Midbrain (tissue), 1 donor: ENCODE data around the gene JAKMIP1.
A peak's percentile ranks its signal among the peaks of the same experiment; 100 is the strongest.
"Not testable (repeated sequence)": the region's sequence is repeated elsewhere in the genome, so short reads cannot be mapped to it uniquely, and the experiment has no call there.

ENCODE experiments used
- DNase-seq: peaks from one replicate; lab custom pipeline; 2025; lab: John Stamatoyannopoulos, UW

Gene JAKMIP1

DNA sequence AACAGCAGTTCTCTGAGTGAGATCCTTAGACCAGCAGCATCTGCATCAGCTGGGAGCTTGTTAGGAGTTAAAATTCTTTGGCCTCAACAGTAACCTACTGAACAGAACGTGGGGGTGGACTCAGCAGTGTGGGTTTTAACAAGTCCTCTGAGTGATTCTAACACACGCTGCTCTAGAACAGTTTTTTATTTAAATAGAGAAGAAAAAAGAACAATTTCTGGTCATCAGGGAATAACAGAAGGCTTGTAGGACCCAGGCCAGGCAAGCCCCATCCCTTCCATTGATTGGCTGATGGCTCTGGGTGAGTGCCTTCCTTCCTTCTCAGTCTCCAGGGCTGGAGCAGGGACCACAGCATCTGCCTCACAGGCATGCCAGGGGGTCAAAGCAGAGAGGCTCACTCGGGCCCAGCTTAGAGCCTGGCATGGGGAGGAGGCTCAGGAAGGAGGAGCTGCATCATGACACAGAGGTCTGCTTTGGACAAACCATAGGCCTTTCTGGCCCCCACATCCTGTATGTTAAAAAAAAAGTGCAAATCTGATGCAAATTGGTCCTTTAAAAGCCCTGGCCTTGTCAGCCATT lies 56.7 kb downstream of the JAKMIP1 start:
- DNase-seq, result no peak

DNA sequence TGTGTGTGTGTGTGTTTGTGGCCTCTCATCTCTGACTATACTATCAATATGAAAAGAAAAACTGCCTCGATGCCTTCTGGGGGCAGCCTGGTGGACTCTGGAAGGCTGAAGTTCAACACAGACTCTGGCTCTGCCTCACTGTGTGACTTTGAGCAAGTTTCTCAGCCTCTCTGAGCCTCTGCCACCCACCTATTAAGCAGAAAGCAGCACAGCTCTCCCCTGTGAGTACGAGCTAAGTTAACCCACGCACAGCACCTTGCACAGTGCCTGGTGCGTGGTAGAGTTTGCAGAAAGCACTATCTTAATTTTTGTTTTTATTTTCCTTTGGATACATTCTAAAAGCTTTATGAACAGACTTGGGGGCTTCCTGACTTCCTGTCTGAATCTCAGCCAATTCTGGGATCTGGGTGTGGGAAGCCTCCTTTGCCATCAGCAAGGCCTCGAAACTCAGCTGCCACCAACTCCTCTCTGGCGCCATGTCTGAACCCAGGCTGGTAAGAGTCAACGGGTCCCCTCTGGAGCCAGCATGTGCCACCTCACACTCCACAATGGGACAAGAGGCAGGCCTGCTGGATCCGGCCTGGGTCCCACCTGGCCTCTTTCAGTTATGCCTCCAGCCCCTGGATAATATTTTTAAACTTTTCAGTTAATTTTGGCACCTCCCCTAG lies 57.3 kb downstream of the JAKMIP1 start:
- DNase-seq, result no peak

DNA sequence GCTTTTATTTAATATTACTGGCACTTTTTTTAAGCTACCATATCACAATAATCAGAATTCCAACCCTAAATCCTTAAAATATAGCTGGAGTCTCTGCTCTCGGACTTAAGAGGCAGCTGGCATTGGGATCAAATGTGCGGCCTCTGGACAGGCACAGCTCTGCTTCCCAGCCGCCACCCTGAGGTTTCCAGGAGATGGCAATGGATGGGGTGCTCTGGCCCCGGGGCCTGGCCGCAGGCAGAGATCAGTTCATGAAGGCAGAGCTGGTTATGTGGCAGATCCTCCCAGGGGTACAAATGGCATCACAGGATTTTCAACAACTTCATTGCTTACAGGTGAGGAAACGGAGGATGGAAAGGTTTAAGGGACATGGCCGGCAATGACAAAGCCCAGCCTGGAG lies 57.8 kb downstream of the JAKMIP1 start:
- no peak for DNase-seq

DNA sequence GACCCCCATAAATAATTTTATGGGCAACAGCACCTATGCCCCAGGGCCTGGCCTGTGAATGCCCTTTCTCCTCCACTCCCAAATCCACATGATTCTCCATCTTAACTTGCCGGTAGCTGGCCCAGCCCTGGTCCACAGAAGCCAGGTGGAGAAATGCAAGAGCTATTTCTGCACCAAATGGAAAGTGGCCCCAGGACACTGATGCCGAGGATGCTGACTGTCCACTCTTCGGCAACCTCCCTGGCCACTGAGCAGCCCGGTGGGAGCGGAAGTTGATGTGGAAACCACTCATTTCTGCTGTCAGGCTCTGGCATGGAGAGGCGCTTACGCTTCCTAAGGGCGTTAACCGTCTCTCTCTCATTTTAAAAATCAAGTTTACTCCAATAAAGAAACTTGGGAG lies 58.8 kb downstream of the JAKMIP1 start:
- no peak for DNase-seq

DNA sequence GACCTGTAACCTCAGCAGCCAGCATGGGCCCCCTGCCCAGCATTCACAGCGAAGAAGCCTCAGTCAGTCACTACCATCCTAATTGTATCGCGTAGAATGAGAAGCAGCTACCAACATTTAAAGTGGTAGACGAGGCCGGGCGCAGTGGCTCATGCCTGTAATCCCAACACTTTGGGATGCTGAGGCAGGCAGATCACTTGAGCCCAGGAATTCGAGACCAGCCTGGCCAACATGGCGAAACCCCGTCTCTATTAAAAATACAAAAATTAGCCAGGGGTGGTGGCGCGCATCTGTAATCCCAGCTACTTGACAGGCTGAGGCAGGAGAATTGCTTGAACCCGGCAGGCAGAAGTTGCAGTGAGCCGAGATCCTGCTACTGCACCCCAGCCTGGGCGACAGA lies 59.3 kb downstream of the JAKMIP1 start:
- DNase-seq, result not testable (repeated sequence)

DNA sequence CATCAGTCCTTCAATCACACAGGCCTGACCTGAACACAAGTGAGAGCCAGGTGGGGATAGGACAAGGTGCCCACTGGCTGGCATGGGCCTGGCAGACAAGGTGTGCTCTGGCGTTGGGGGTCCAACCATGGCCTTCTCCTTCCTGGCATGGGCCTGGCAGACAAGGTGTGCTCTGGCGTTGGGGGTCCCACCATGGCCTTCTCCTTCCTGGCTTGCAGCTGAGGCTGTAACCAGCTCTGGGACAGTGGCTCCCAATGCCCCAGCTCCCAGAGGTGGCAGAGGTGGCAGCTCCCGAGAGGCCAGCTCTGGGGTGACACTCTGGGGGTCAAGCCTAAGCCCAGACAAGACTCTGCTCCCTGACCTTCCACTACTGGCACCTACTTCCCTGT lies 62.6 kb downstream of the JAKMIP1 start:
- DNase-seq, result no peak

DNA sequence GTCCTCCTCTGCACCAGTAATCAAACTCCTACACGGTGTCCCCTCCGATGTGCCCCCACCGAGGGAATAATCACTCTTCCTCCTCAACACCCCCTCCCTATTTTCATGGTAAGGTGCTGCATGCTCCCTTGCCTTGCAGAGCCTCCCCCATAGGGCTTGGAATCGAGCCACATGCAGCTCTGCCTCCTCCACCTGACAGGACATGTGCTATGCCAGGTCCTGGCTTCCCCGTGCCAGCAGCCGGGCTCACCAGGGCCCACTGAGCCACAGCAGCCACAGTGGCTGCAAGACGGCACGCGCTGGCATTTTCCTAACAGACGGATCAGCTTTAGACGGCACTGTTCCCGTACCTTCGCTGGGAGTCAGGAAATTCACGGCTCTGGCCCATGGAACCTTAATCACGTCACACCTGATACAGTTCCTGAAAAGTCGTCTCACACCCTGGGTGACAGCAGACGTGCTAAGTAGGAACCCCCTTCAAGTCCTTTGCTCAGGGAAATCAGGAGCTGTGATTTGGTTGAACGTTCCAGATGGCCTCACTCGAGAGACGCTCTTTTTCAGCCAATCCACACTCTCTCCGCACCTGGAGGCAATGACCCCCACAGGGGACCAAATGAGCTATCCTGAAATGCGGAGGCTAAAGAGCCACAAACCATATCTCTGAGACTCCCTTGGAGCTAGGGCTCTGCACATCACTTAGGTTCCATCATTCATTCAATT lies 63.2 kb downstream of the JAKMIP1 start:
- no peak for DNase-seq

DNA sequence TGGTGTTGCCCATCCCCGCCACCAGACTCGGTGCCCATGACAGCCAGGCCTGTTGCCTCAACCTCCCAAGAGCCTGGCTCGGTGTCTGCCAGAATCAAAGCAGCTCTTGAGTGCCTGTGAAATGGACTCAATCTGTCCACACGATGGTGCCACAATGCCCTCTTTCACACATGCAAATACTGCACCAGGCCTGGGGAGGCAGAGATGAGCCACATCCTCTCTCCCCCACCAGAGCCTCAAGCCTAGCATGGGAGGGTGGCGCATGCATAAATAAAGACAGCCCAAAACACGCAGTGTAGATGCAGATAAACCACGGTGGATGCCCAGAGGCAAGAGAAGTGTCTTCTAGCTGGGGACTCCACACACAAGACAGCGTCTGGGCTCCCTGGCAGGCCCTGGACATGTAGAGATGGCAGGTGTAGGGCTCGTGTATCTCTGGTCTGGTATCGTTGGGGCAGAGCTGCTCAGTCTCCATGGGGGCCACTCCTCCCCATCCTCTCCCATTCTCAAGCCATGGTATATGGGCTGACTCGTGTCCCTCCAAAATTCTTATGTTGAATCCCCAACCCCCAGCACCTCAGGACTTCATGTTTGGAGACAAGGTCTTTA lies 65.6 kb downstream of the JAKMIP1 start:
- DNase-seq, result no peak

DNA sequence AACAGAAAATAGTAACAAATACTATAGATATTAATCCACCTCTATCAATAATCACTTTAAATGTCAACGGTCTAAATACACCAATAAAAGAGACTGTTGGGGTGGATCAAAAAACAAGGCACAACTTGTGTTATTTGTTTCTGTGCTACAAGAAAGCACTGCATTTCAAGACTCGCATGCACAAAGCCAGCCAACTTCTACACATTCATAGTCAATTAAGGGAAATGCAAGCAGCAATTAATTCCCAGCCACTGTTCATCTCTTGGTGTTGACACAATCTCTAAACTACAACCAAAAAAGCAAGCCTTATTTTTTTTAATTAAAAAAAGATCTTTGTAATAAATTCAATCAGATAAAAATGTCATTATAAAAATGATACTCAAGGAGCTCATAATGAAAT lies 67.6 kb downstream of the JAKMIP1 start:
- DNase-seq, result peak; percentile 19

DNA sequence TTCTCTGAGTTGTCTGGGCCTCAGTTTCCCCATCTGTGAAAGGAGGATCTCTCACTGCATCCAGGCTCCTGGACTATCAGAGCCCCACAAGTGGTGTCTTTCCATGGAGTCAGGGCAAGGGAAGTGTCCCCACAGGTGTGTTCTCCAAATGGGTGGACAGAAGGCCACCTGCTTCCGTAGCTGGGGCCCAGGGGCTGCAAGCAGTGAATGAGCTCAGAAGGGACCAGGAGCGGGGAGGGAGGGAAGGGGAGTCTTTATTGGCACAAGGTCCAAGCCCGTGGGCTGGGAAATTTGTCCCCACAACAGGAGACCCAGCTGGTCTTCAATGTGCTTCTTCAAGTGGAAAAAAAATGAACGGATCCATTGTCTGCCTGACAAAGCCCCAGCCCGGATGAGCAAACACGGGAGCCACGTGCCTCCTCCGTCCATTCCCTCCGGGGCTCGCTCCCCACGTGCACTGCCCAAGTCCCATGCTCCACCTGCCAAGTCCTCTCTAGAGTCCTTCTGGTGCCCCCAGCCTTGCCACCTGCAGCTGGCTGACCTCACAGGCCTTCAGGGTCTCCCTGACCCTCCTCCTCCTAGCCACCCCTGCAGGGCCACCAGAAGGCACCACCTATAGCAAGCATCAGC lies 72.0 kb downstream of the JAKMIP1 start:
- no peak for DNase-seq

DNA sequence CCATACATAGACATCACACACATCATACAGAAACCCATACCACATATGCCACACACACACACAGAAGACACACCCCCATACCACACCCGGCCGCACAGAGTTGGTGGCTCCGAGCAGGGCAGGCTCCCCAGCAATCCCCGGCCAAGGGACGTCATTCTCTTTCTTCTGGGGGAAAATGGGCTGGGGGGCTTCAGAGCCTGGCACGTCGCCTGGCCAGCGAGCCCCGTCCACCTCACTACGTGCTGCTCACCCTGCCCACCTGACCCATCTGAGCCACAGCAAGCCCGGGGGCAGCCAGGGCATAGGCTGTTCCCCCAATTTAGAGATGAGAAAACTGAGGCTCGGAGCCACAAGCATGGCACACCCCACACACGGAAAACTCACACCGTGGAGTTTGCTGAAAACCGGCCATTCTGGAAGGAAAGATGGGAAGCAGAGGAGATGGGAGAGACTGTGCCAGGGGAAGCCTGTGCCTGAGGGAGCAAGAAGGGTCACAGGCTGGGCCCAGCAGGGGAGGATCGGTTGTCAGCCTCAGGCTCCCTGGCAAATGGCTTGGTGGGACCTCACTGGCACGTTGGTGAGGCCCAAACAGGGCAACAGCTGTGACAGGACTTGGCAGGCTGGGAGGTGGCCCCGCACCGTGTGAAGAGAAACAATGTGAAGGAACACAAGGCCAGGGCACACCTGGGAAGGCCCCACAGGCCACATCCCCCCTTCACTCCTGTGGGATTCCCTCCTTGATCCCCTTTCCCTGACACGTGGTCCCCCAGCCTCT lies 73.2 kb downstream of the JAKMIP1 start:
- no peak for DNase-seq

DNA sequence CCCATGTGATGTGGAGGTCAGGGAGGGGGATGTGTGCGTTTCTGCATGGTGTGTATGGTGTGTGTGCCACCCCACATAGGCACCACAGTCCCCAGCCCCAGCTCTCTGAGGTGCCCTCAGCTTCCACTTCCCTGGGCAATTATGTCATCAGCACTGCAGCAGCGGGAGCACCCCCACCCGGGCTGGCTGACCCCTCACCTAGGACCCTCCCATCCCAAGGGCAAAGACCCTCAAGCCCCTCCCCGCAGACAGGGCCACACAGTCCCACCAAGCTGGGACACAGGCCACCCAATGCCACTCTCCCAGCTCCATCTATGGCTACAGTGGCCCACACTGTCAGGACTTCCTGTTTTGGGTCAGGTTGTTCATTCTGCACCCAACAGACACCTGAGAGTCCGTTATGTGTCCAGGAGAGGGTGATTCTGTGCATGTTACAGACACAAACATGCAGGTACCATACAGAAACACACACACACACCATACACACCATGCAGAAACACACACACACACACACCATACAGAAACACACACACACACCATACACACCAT lies 75.2 kb downstream of the JAKMIP1 start:
- DNase-seq, result no peak

DNA sequence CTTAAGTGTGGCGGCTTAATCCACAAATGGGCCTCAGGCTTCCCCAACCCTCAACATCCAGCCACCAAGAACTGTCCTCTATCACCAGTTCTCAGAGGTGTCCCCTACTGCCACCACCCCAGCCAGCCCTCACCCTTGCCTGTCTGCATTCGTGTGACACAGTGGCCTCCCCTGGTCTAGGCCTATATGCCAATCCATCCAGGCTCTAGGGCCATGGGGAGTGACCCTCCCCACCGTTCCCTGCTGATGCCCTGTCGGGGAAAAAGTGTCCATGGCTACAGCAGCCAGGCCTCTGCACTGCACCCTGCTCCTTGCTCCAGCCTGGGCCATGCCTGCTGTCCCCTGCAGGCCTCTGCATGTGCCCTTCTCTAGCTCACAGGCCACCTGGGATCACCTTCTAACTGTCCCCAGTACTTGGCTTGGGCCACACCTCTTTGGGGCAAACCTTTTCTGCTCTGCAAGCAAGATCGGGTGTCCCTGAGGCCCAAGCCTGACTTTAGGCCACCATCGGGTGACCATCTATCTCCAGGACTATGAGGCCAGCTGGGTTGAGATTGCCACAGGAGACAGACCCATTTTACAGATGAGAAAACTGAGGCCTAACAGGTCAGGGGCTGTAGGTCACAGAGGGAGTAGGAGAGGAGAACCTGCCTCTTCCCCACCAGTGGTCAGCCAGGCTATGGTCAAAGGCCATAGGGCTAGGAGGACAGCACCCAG lies 75.8 kb downstream of the JAKMIP1 start:
- no peak for DNase-seq

DNA sequence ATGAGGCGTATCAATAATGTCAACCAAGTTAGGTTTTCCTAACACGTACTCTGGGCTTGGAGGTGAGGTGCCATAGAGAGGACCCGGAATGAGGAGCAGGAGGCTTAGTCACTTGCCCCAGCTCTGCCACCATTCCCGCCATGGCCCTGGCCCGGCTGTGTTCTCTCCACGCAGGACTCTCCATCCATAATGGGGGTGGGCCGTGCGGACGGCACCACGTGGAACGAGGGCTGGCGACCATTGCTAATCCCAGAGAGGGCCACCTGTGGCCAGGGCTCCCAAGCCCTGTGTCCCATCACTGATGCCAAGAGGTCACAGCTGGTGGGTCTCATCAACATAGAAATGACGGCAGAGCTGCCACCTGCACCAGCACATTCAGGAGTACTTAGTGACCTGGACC lies 76.4 kb downstream of the JAKMIP1 start:
- no peak for DNase-seq

DNA sequence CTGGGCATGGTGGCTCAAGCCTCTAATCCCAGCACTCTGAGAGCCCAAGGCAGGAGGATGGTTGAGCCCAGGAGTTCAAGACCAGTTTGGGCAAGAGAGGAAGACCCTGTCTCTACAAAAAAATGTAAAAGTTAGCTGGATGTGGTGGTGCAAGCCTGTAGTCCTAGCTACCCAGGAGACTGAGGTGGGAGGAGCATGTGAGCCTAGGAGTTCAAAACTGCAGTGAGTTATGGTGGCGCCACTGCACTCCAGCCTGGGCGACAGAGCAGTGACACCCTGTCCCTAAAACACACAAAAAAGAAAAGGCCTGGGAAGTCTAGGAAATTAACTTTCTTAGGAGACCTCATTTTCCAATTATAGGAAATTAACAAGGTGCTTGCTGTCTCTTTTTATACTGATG lies 76.8 kb downstream of the JAKMIP1 start:
- no peak for DNase-seq

DNA sequence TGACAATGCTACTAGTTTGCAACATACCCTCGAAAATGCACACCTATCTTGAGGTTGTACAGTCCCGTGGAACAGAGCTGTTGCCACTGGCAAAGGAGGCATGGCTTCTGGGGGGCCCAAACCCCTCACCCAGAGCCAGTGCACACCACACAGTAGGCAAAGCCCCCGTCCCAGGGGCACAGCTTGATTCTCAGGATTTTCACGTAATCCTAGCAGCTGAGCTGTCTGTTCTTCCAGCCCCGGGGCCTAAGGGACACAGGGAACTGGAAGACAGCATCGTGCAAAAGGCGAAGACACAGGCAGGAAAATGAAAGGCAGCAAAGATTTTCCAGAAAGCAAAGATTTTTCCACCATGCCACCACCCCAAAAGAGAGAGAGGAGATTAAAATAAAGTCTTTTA lies 77.2 kb downstream of the JAKMIP1 start:
- DNase-seq, result no peak

DNA sequence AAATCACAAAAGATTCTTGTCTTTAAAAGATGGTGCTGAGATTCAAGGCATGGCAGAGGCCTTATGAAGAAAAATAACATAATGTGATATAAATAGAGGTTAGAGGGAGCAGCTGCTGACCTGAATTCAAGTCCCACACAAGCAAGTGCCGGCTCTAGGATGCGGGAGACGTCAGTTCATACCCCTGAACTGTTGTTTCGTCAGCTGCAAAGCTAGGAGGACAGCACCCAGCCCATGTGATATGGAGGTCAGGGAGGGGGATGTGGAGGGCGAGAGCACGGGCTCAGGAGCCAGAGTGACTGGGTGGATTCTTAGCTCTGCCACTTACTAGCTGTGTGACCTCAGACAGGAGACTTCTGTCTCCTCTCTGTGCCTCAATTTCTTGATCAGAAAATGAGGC lies 77.9 kb downstream of the JAKMIP1 start:
- DNase-seq, result no peak

DNA sequence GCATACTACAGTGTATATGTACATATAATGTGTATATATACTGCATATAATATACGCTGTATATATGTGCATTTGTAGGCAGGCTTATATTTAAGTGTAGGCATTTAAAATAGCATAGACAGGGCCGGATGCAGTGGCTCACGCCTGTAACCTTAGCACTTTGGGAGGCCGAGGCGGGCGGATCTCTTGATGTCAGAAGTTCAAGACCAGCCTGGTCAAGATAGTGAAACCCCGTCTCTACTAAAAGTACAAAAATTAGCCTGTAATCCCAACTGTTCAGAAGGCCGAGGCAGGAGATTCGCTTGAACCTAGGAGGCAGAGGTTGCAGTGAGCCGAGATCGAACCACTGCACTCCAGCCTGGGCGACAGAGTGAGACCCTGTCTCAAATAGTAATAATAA lies 78.4 kb downstream of the JAKMIP1 start:
- DNase-seq, result no peak

DNA sequence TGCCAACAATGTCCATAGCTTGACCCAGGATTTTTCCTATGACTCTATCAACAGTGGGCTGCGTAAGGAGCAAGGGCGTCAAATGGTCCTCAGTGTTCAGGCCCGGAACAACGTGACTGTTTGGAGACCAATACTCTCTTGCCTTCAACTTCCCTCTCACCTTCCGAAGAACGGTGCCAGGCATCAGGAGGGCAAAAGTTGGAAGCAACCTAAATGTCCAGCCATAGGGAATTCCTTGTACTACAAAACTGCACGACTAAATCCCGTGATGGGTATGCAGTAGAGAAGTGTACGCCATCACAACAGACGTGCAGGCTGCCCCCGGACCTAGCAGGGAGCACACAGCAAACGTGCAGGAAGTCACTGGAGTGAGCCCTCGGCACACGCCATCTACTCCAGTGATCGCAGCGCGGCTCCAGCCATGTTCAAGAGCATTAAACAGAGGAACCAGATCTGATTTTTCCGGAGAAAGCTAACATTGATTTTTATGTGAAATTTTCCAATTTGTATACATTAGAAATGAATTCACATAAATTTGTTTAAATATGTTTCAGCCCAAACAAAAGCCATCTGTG lies 79.0 kb downstream of the JAKMIP1 start:
- DNase-seq, result no peak

DNA sequence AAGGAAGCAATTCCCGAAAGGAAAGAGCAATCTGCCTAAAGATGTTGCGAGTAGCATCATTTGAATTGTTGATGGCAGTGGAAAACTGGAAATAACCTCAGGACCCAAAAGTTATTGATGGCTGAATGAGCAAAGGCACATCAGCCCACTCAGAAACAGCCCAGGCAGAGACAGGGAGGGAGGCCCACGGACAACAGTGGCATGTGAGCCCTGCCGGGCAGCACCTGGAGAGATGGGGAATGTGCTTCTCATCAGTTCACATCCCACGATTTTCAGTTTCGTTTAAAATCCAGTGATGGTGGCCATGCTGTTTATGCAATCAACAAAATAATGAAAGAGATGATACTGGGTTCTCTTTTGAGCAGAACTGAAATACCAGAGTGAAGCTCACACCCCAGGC lies 80.0 kb downstream of the JAKMIP1 start:
- DNase-seq, result no peak
